ENCODE results near the gene GUCY1B1. TPM values are rescaled to one million over a fixed set of nuclear protein-coding genes. Genes with fewer than 3 reads are reported as not detected.
A peak's percentile ranks its signal among the peaks of the same experiment; 100 is the strongest.

Gene GUCY1B1
- total RNA-seq, 4 donors from 2014 or later, result 1.4 to 7.4 (median 3.6) TPM

GRCh38 chr4:155854582-155855226 lies 95.9 kb downstream of the GUCY1B1 start:
- Histone ChIP-seq H3K27ac (no peak overlapping the region), H3K9me3 (no peaks in the 10 kb centered on the region), H3K36me3 (no peaks in the 10 kb centered on the region), H3K27me3 (no peaks in the 10 kb centered on the region), H3K4me3 (no peak overlapping the region), H3K4me1 (no peaks in the 10 kb centered on the region)
- intact Hi-C loops (cut with DNase I), result no loop called here
- no peak for TF ChIP-seq CTCF (IDR thresholded peaks at IDR 0.05)
- TF ChIP-seq POLR2A (IDR thresholded peaks at IDR 0.05), result no peak
- DNase-seq, result no peak
- 54 to 63% methylated on average over 4 to 6 of the region's 6 CpGs for WGBS, 2 donors

GRCh38 chr4:155855897-155856296 lies 97.1 kb downstream of the GUCY1B1 start:
- H3K4me1 ChIP-seq, result no peaks in the 10 kb centered on the region
- no peak for DNase-seq

More at GRCh38 chr4:155855897-155856296, 97.1 kb downstream of the GUCY1B1 start:
- H3K36me3 ChIP-seq, result no peaks in the 10 kb centered on the region
- H3K27ac ChIP-seq, result peak overlapping the region in 1 of 4 donors; percentile 32
- no peak for TF ChIP-seq CTCF (IDR thresholded peaks at IDR 0.05)
- no peak for TF ChIP-seq POLR2A (IDR thresholded peaks at IDR 0.05)
- H3K27me3 ChIP-seq, result no peaks in the 10 kb centered on the region
- H3K9me3 ChIP-seq, result no peaks in the 10 kb centered on the region
- intact Hi-C loops (cut with DNase I), result no loop called here
- WGBS, 2 donors, result 47 to 59% methylated on average over 2 of the region's 2 CpGs
- no peak overlapping the region for H3K4me3 ChIP-seq

Other genes starting within 250 kb of the GUCY1B1 start
- 1 to 10 TPM in 3 of 4 donors, under 1 TPM in 1; 0.45 to 8.6 (median 5.1) TPM for gene GUCY1A1, start 92.2 kb upstream of the GUCY1B1 start, total RNA-seq
- gene ASIC5, start 107.3 kb downstream of the GUCY1B1 start, total RNA-seq, result not detected
- gene TDO2, start 144.7 kb downstream of the GUCY1B1 start, total RNA-seq, result 1 to 10 TPM in 1 of 4 donors, under 1 TPM in 1, not detected in 2; 0.40 to 2.0 TPM
- 10 to 100 TPM in 1 of 4 donors, 1 to 10 TPM in 3; 1.6 to 11.3 (median 6.7) TPM for gene CTSO, start 194.8 kb downstream of the GUCY1B1 start, total RNA-seq

All from esophagus squamous epithelium (tissue), 5 donors.